Lower leg skin (tissue), 3 donors: Measurements from ENCODE around the gene SUCLG1.

Experiments used
- POLR2A ChIP-seq, 2 donors: fragments of 450-650 bp; IDR thresholded peaks; one replicate each; pipeline ENCODE4 v1.6.1; 2016 to 2017; ENCODE audit warnings: antibody characterized with exemption in 2 of 2, mild to moderate bottlenecking in 1 of 2, moderate library complexity in 1 of 2
- TF ChIP-seq, protein P1 (sequence below), 3 donors: fragments of 450-650 bp; IDR thresholded peaks; one replicate each; pipeline ENCODE4 v1.5.1; 2016; ENCODE audit warnings: antibody characterized with exemption in 3 of 3, mild to moderate bottlenecking in 3 of 3, moderate library complexity in 2 of 3

DNA sequence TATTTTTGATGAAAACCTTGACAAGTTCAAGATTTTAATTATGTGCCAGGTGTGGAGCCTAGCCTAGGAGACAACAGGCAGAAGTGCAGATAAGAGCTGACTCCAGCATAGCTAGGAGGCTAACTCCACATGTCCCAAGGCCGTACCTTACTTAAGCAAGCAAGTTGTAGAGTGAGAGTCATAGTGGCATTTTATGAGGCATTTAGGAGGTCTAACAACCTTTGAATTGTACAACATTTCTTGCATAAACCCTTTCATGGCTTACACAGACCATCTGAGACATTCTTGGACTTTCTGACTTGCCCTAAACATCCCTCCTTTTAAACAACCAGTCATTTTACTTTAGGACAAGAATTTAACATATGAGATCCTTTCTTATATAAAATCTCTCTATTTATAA, 8.3 kb upstream of the SUCLG1 start:
- TF ChIP-seq, protein P1, sequence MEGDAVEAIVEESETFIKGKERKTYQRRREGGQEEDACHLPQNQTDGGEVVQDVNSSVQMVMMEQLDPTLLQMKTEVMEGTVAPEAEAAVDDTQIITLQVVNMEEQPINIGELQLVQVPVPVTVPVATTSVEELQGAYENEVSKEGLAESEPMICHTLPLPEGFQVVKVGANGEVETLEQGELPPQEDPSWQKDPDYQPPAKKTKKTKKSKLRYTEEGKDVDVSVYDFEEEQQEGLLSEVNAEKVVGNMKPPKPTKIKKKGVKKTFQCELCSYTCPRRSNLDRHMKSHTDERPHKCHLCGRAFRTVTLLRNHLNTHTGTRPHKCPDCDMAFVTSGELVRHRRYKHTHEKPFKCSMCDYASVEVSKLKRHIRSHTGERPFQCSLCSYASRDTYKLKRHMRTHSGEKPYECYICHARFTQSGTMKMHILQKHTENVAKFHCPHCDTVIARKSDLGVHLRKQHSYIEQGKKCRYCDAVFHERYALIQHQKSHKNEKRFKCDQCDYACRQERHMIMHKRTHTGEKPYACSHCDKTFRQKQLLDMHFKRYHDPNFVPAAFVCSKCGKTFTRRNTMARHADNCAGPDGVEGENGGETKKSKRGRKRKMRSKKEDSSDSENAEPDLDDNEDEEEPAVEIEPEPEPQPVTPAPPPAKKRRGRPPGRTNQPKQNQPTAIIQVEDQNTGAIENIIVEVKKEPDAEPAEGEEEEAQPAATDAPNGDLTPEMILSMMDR (IDR thresholded peaks at IDR 0.05): no peak
- no peak for TF ChIP-seq POLR2A (IDR thresholded peaks at IDR 0.05)
